ENCODE data around the gene ADAMTS3.

ADAMTS3 gene

DNA sequence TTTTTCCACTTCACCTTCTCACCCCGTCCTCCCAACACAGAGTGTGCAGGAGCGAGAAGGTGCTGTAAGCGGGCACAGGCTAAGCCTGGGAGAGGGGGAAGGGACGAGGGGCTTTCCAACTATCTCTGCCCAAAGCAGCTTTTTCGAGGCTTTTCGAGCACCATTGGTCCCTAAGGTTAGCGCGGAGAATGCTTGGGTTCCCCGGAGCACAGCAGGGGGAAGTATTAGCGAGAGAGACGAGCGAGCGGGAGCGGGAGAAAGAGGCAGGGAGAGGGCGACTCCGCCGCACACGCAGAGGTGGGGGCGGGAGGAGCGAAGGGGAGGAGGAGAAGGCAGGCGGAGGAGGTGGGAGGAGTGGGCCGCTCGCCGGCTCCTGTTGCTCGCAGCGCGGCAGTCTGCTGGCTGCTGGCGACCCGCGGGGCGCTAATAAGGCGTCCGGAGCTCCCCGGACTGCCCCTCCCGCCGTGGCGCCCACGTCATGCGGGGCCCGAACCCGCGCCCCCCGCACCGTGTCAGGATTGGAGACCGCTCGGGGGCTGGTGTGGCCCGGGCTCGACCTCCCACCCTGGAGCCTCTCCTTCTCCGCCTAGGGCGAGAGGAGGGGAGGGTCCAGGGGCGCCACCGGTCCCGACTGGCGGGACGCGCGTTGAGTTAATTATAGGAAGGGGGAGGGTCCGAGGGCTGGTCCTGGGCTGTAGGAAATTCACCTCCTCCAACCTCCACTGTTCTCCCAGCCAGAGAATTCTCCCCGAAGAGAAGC lies at the start of gene ADAMTS3:
Gene ADAMTS3 (minus strand): TSS at position 263 of the 760 bp plus-strand sequence. CDS start 459 bp downstream, outside the sequence.
- no peak for DNase-seq (ENCODE audit: low read depth in 1 of 2, low spot score in 1 of 2)

- DNase-seq (ENCODE audit: low read depth in 1 of 2, low spot score in 1 of 2): no peak
Measured at GRCh38 chr4:72613959-72614358, 44.9 kb upstream of the ADAMTS3 start.

DNA sequence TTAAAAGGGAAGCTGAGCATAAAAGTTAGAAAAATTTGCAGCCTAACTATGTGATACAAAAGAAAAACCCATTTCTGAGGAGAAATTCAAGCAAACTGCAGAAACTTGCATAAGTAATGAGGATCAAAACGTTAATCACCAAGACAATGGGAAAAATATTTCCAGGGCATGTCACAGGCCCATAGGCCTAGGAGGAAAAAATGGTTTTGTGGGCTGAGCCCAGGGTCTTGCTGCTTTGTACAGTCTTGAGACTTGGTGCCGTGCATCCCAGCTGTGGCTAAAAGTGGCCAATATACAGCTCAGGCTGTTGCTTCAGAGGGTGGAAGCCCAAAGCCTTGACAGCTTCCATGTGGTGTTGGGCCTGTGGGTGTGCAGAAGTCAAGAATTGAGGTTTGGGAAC lies 37.7 kb upstream of the ADAMTS3 start:
- no peak for DNase-seq (ENCODE audit: low read depth in 1 of 2, low spot score in 1 of 2)

- DNase-seq (ENCODE audit: low read depth in 1 of 2, low spot score in 1 of 2): no peak
Measured at GRCh38 chr4:72604324-72604723, 35.3 kb upstream of the ADAMTS3 start.

DNA sequence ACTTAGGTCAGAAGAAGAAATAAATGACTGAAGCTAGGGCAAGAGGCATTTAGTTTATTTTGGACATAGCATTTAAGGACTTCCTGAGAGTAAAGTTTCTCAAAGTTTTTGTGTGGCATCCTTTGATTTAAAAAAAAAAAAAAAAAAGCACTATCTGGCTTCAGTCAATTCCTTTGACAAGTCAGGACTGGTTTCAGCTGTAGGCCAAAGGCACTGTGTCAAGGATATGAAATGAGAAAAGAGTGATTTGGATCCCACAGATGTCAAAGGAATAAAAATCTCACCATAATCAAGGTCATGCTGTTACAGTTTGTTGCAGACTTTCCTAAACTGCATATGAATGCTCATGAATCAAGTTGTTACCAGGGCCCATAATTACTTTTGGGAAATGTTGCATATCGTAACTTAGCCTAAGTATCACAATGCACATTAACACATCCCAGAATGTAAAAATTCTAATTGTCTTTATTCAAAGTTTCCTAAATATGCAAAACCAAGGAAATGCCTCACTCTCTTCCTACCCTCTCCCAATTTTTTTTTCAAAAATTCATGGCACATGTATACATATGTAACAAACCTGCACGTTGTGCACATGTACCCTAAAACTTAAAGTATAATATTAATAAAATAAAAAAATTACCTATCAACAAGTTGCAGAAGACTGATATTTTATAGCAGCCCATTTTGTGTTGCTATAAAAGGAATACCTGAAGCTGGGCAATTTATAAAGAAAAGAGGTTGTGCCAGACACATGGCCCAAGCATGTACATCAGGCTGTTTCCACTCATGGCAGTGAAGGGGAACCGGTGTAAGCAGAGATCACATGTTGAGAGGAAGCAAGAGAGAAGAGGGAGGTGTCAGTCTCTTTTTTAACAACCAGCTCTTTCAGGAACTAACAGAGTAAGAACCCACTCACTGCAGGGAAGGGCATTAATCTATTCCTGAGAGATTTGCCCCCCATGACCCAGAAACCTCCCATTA lies 33.7 kb upstream of the ADAMTS3 start:
- no peak for DNase-seq (ENCODE audit: low read depth in 1 of 2, low spot score in 1 of 2)

GRCh38 chr4:72591547-72592454 lies 22.8 kb upstream of the ADAMTS3 start:
- no peak for DNase-seq (ENCODE audit: low read depth in 1 of 2, low spot score in 1 of 2)

GRCh38 chr4:72587334-72587733 lies 18.3 kb upstream of the ADAMTS3 start:
- no peak for DNase-seq (ENCODE audit: low read depth in 1 of 2, low spot score in 1 of 2)

- no peak for DNase-seq (ENCODE audit: low read depth in 1 of 2, low spot score in 1 of 2)
Measured at GRCh38 chr4:72582853-72583252, 13.8 kb upstream of the ADAMTS3 start.

DNA sequence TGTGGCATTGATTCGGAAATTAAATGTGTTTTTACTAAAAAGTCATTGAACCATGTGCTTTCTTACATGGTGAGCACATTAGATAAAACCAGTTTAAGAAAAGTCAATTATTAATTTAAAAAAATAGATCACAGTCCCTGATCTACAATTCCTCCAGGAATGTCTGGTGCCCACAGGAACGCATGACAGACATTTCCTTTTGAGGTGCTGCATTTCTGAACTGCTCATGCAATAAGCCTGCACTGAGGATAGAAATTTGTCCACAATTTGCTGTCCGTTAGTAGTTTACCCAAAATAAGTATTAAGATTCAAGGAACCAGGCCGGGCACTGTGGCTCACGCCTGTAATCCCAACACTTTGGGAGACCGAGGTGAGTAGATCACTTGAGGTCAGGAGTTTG lies 8.2 kb upstream of the ADAMTS3 start:
- DNase-seq (ENCODE audit: low read depth in 1 of 2, low spot score in 1 of 2): no peak

- no peak for DNase-seq (ENCODE audit: low read depth in 1 of 2, low spot score in 1 of 2)
Measured at GRCh38 chr4:72571337-72571736, 2.3 kb upstream of the ADAMTS3 start.

GRCh38 chr4:72569719-72570235 lies 756 bp upstream of the ADAMTS3 start:
- no peak for DNase-seq (ENCODE audit: low read depth in 1 of 2, low spot score in 1 of 2)

GRCh38 chr4:72567821-72568675 lies 973 bp downstream of the ADAMTS3 start:
- no peak for DNase-seq (ENCODE audit: low read depth in 1 of 2, low spot score in 1 of 2)

DNA sequence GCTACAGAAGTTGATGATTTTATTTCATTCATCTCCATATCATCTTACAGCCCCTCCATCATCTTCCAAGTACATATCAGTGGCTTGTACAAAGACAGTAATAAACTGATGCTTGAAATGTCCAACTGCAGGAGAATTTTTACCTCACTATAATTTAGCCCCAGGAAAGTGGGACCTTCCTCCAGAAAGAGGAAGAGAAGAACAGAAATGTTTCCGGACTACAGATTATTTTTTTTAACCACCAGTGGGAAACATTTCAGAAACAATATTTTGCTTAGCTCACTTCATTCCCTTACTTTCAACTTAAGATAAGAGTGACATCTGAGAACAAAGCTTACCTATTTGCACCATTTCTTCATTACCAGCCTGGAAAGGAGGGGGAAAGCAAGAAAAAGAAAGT lies 2.0 kb downstream of the ADAMTS3 start:
- DNase-seq (ENCODE audit: low read depth in 1 of 2, low spot score in 1 of 2): no peak

DNA sequence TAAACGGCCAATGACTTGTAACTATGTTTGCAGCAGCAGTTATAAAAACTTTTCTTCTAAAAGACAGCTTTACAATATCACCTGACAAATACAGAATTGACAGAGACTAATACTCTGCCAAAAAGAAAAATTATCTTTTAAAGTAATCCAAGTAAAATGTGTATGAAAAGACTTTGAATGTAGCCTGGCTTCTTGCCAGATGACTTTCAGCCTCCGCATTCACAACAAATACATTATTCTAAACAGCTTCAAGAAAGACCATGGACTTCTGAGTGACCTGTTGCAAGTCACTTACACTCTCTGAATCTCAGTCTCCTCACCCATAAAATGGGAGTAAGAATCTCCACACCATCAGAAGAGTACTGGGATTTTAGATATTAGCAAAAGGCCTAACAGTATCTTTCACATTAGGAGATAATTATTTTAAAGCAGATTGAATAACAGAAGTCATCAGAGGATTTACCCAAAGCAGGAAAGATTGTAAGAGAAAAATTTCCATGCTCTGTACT lies 2.5 kb downstream of the ADAMTS3 start:
- DNase-seq (ENCODE audit: low read depth in 1 of 2, low spot score in 1 of 2): no peak

DNA sequence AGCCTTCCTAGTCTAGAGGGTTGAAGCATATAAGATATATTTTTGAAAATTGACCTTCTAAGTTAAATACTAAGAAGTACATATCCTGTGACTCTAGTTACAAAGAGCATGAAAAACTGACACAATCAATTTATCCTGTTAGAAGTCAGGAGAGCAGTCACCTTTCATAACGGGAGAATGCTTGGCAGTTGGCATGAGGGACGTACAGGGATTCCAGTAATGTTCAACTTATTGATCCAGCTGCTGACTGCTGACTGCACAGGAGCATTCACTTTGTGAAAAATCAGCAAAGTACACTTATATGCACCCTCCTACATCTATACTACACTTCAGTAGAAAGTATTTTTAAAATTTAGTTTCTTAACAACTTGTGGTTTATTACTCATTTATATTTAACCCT lies 4.2 kb downstream of the ADAMTS3 start:
- no peak for DNase-seq (ENCODE audit: low read depth in 1 of 2, low spot score in 1 of 2)

DNA sequence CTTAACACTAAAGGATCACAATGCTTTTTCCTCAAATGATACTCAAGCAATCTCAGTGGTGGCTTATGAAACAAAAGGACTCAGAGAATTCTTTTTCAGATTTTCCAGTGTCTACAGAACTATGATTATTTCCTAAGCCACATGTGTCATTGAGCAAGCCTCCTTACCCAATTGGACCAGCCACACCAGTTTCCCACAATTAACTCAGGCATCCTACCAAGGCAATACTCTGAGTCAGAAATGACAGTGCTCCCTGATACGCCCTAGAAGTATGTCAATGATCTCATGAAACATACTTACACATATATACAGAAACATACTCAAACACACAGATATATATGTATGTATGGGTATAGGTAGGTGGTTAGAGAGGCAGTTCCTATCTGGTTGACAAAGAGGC lies 4.8 kb downstream of the ADAMTS3 start:
- DNase-seq (ENCODE audit: low read depth in 1 of 2, low spot score in 1 of 2): no peak

DNA sequence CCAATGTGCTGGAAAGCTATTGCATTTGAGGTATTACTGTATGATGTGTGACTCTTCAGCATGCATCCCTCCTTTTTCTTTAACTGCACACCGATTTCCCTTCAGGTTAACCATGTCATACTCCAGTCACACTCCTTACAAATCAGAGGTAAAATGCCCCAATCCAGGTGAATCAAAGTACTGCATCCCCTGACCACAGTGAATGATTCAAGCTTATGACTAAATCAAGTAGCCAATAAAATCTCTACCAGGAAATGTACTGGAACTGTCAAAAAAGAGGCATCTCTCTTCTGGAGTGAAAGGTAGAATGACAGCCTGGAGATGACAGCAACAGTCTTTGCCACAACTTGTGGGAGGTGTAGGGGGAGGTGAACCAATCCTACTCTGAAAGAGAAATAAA lies 10.4 kb downstream of the ADAMTS3 start:
- DNase-seq (ENCODE audit: low read depth in 1 of 2, low spot score in 1 of 2): no peak

DNA sequence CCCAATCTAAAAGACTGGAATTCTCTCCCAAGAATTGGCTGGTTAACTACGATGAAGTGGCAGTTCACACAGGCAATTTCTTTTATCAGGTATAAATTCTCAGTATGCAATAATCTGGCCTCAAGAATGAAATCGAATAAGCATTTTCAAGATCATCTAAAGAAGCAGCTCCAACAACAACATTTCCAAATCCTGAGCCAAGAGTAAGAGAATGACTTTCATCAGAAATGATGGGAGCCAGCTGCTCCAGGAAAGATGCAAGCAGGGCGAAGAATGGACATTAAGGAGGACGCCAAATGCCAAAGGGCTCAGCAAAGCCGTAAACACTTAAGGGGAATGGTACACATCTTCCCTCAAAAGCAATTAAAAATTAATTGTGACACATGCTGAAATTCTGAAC lies 12.0 kb downstream of the ADAMTS3 start:
- DNase-seq (ENCODE audit: low read depth in 1 of 2, low spot score in 1 of 2): no peak

DNA sequence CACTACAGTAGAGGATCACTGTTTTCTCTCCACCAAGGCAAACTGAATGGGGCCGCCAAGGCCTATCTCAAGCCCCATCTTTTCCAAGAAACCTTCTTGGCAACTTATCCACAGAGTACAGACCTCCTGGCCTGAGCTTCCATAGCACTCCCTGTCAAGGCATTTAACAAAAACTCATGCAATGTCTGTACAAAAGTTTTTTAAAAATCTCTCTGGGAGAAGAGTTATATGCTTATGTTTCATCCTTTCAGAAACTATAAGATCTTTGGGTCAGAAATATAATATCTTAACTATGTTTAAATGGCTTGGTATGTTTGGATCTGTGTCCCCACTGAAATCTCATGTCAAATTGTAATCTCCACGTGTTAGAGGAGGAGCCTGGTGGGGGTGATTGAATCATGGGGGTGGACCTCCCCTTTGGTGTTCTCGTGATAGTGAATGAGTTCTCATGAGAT lies 13.6 kb downstream of the ADAMTS3 start:
- no peak for DNase-seq (ENCODE audit: low read depth in 1 of 2, low spot score in 1 of 2)

All from activated CD4-positive, alpha-beta T cell treated with anti-CD3 and anti-CD28 coated beads, Interleukin-2, amount 50 U/mL, for 24 hours (primary cell).